OCI-LY7 (cell line): ENCODE results near the gene CXorf65.

ENCODE experiments used
- CTCF ChIP-seq: fragments of 200-600 bp; sonication (generic); conservative IDR thresholded peaks from 2 replicates; pipeline ENCODE4 v1.5.1; 2014; ENCODE audit warnings: mild to moderate bottlenecking, antibody characterized with exemption, low read length, moderate library complexity, mixed read lengths
- EZH2phosphoT487 ChIP-seq: fragments of 200-600 bp; sonication (generic); IDR thresholded peaks from 2 replicates; pipeline ENCODE4 v1.6.1; 2018; ENCODE audit warnings: low read depth, borderline replicate concordance, mild to moderate bottlenecking, mixed run types, antibody characterized with exemption, low read length, moderate library complexity, mixed read lengths

GRCh38 chrX:71057848-71058530, 48.6 kb downstream of the CXorf65 start:
- TF ChIP-seq CTCF (no peak), EZH2phosphoT487 (no peak)
